GM18909 (cell line): ENCODE results near the gene ACCS.

Source experiments
- ATAC-seq: cut with Tn5 transposase; IDR thresholded peaks from one replicate; pipeline ENCODE4 v1.9.1; 2021; ENCODE audit warnings: mild to moderate bottlenecking; ENCODE audit not compliant: unreplicated experiment, poor library complexity

The ACCS gene

GRCh38 chr11:44083906-44084305 lies 17.8 kb downstream of the ACCS start:
- ATAC-seq: no peak

GRCh38 chr11:44085330-44085729 lies 19.3 kb downstream of the ACCS start:
- ATAC-seq: no peak

GRCh38 chr11:44088377-44088776 lies 22.3 kb downstream of the ACCS start:
- ATAC-seq: no peak

- ATAC-seq: no peak
Observed at GRCh38 chr11:44088871-44089270, 22.8 kb downstream of the ACCS start.

DNA sequence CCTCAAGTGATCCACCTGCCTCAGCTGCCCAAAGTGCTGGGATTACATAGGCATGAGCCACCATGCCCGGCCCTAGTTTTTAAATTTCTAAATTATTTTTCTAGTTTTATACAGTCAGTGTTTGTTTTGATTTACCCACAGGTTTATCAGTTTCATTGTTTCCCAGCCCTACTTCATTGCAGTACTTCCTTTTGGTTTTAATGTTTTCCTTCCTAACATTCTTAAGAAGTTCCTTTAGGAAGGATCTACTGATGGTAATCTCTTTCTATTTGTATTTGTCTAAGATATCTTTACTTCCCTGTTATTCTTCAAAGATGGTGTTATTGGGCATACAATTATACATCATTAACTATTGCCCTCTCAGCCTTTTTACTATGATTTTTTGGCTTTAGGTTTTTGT lies 24.5 kb downstream of the ACCS start:
- ATAC-seq: no peak

DNA sequence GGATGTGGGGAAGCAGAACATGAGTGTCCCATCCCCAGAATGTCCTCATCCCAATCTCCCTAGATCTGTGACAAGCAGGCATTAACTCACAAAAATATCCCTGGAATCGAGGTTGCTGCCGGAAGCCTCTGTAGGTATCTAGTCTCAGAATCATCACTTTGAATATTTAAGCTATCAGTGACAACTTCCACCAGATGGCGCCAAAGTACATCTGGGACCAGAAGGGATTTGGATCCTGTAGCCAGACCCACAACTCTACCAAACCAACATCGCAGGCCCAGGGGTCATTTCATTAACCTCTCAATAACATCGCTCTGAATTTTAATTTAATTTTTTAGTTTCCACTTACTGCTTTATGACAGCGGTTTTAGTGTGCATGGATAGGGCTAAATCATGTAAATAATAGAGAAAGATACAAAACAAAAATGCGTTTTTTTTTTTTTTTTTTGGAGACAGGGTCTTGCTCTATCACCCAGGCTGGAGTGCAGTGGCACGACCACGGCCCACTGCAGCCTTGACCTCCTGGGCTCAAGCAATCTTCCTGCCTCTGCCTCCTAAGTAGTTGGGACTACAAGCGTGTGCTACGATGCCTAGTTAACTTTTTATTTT lies 28.3 kb downstream of the ACCS start:
- ATAC-seq: peak; percentile 45

DNA sequence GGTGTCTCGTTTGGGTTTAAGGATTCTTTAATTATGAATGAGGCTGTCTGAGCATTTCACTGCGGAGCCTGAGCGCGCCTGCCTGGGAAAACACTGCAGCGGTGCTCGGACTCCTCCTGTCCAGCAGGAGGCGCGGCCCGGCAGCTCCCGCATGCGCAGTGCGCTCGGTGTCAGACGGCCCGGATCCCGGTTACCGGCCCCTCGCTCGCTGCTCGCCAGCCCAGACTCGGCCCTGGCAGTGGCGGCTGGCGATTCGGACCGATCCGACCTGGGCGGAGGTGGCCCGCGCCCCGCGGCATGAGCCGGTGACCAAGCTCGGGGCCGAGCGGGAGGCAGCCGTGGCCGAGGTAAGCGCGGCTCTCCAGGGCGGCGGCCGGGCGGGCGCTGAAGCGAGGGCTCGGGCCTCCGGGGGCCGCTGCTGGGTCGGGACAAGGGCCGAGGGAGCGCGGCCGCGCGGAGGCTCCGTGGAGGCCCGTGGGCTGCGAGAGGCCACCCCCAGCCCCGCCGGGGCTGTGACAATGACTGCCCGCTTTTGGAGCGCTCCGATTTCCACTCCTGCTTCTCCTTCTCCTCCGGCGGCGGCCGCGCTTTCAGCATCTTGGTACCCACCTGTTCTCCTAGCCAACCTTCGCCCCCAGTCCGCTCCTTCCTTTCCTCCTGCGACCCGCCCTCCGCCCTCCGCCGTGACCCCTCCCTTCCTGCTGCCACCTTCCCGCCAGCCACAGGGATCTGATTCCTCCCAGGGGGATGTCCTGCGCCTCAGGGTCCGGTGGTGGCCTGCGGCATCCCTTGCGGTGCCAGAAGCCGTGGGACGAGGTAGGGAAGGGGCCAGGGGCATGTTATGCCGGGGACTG lies 29.7 kb downstream of the ACCS start, which contains the start of gene EXT2:
EXT2 (plus strand) TSS at position 173 of the 854 bp plus-strand sequence. CDS start 12,035 bp downstream, outside the sequence.
- ATAC-seq: peak; percentile 94

DNA sequence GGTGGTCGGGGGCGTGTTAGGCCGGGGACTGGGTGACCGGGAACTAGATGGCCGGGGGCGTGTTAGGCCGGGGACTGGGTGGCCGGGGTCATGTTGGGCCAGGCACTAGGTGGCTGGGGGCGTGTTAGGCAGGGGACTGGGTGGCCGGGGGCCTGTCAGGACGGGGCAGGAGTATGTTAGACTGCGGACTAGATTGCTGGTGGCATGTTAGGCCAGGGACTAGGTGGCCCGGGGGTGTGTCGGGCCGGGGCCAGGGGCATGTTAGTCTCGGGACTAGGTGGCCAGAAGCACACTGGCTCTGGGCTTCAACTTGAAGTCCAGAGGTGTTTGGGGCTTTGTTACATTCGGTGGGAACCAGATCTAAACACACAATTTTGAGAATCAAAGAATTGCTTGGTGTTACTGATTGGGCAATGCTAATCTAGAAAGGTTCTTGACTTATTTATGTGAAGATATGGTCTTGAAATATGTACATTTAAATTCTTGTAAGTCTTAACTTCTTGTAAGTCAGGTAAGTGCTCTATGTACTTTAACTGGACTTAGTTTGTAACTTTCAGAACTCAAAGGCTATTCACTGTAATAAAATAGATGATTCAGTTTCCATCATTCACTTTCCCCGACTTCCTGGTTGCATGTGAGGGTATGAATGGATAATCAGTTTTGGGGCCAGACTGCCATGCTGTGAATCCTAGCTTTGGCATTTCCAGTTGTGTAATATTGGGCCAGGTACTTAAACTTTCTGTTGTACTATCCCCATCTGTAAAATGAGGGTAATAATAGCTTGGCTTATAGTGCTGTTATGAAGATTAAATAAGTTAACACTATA lies 30.5 kb downstream of the ACCS start:
- no peak for ATAC-seq

- no peak for ATAC-seq
Observed at GRCh38 chr11:44097821-44098220, 31.8 kb downstream of the ACCS start.

- ATAC-seq: no peak
Observed at GRCh38 chr11:44101098-44101497, 35.0 kb downstream of the ACCS start.

GRCh38 chr11:44104481-44105294 lies 38.6 kb downstream of the ACCS start:
- ATAC-seq: no peak

DNA sequence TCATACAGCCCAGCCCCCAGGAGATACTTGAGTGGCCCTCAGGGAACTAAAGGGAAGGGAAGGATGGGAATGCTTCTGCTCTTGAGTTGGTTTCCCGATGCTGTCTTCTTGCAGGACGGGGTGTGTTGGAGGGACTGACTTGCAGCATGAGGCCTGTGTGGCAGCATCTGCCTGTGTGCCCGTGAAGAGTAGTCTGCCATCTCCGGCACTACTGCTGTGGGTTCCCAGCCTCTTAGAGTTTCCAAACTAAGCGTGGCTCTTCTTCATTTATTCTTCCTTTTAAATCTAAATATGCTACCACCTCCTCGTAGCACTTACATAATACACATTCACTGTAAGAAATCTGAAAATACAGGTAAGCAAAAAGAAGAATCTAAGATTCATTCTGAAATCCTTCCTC lies 42.2 kb downstream of the ACCS start:
- ATAC-seq: no peak

- ATAC-seq: peak; percentile 96
Observed at GRCh38 chr11:44110231-44110679, 44.2 kb downstream of the ACCS start.

GRCh38 chr11:44112091-44112821 lies 46.2 kb downstream of the ACCS start:
- ATAC-seq: no peak

- ATAC-seq: no peak
Observed at GRCh38 chr11:44113018-44113417, 46.9 kb downstream of the ACCS start.

DNA sequence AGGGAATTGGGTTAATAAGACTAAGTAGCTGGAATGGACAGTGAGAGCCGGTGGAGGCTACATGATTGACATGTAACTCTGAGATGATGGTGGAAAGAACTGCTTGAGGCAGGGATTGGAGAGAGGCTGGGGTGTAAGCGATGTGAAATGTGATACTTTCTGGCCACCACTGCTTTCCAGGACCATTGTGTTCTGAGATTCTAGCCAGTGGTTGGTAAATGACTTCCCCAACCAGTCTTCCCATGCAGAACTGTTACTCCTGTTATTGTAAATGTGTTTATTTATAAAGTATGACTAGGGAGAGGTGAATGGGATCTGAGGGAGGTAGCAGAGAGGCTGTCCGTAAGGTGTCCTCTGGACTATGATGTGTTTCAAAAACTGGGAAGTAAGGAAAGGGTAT lies 47.5 kb downstream of the ACCS start:
- ATAC-seq: no peak

DNA sequence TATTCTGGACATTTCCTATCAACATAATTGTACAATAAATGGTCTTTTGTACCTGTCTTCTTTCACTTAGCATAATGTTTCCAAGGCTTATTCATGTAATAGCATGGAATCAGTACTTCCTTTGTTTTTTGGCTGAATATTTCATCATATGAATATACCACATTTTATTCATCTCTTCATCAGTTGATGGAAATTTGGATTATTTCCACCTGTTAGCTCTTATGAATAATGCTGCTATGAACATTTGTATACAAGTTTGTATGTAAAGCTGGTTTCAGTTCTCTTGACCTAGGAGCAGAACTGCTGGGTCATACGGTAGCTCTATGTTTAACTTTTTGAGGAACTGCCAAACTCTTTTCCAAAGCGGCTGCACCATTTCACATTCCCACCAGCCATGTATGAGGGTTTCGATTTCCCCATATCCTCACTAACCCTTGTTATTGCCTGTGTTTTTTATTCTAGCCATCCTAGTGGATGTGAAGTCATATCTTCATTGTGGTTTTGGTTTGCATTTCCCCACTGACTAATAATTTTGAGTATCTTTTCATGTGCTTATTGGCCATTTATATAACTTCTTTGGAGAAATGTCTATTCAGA lies 50.3 kb downstream of the ACCS start:
- no peak for ATAC-seq

DNA sequence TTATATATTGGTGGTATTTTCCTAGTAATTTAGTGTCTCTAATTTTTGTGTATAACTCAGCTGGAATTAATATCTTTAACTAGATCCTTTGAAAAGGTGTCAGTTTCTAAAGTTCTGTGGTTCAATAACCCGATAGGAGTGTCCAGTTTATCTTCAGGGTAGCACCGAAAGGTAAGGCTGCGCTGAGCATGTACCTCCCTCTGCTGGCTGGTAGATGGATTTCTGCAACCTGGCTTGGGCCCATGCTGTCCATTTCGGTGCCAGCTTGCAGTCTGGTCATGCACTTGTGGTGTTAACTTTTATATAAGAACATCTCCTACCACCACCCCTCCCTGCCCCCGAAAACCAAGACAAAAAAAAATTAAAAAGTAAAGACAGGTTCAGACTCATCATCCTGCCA lies 54.1 kb downstream of the ACCS start:
- no peak for ATAC-seq

- ATAC-seq: no peak
Observed at GRCh38 chr11:44125598-44125997, 59.5 kb downstream of the ACCS start.
